A549 (cell line): Measurements from ENCODE around the gene ASPG. TPM values are rescaled to one million over a fixed set of nuclear protein-coding genes. Genes with fewer than 3 reads are reported as not detected.

Source experiments
- ATAC-seq, 2 experiments: fragments of 200-7000 bp in 1 of 2; fragments of >200 bp in 1 of 2; cut with Nextera tagmentation in 1 of 2; cut with Tn5 transposase in 1 of 2; 3 replicates each; pipeline versions ENCODE4 v1.8.0 to v1.9.1; 2018 to 2020; ENCODE audit warnings: mild to moderate bottlenecking in 1 of 2, moderate library complexity in 1 of 2
- CTCF ChIA-PET: fragments of 300-600 bp; sonication (Branson Sonifier 250); formaldehyde crosslinking; extraction: SDS; loops from one replicate; lab custom pipeline; 2021; ENCODE audit warnings: antibody characterized with exemption, inconsistent platforms; lab: Yijun Ruan, JAX
- POLR2A ChIA-PET: fragments of 350-600 bp; formaldehyde crosslinking; extraction: SDS; loops from one replicate; lab custom pipeline; 2021; ENCODE audit warnings: antibody characterized with exemption, inconsistent platforms; lab: Yijun Ruan, JAX
- DNase-seq, 2 experiments: peaks; one replicate each; pipeline versions ENCODE4 v3.0.0 to v3.0.0-alpha.2; 2011 to 2016; ENCODE audit warnings: low read depth in 1 of 2, low spot score in 1 of 2
- FAIRE-seq: peaks from 2 replicates; lab custom pipeline; 2011; peaks lifted over from hg19 to GRCh38; lab: Jason Lieb, UNC
- H3K27ac ChIP-seq, 2 experiments: fragments of >200 bp; sonication (Bioruptor Twin); formaldehyde crosslinking; 3 replicates each; pipeline ENCODE4 v1.5.1; 2016 to 2017
- H3K4me1 ChIP-seq: fragments of >200 bp; sonication (Bioruptor Twin); formaldehyde crosslinking; 3 replicates; pipeline ENCODE4 v1.6.1; 2016
- H3K4me2 ChIP-seq: fragments of >200 bp; sonication (Bioruptor Twin); formaldehyde crosslinking; 3 replicates; pipeline ENCODE4 v1.6.1; 2016
- H3K4me3 ChIP-seq: fragments of >200 bp; sonication (Bioruptor Twin); formaldehyde crosslinking; 3 replicates; pipeline ENCODE4 v1.5.1; 2016
- H3K9me3 ChIP-seq: fragments of >200 bp; sonication (Bioruptor Twin); formaldehyde crosslinking; 3 replicates; pipeline ENCODE4 v1.6.1; 2016
- ATOH8 ChIP-seq: fragments of 250-450 bp; sonication (Bioruptor Pico); IDR thresholded peaks from 2 replicates; pipeline ENCODE4 v1.5.0; 2020; ENCODE audit warnings: low read depth, mild to moderate bottlenecking, moderate library complexity
- BCL3 ChIP-seq: fragments of >200 bp; sonication (Bioruptor Twin); formaldehyde crosslinking; IDR thresholded peaks from 3 replicates; pipeline ENCODE4 v1.6.1; 2016
- ELK1 ChIP-seq: fragments of 150-350 bp; IDR thresholded peaks from 2 replicates; pipeline ENCODE4 v1.6.1; 2014; ENCODE audit warnings: low read depth, mild to moderate bottlenecking, low read length
- FOSB ChIP-seq: fragments of 250-450 bp; sonication (Bioruptor Pico); IDR thresholded peaks from 2 replicates; pipeline ENCODE4 v1.5.0; 2020; ENCODE audit warnings: mild to moderate bottlenecking, moderate library complexity
- FOXS1 ChIP-seq: fragments of 250-450 bp; sonication (Bioruptor Pico); IDR thresholded peaks from 2 replicates; pipeline ENCODE4 v1.5.0; 2020; ENCODE audit warnings: mild to moderate bottlenecking, moderate library complexity
- HMGXB4 ChIP-seq: fragments of 250-450 bp; sonication (Bioruptor Pico); IDR thresholded peaks from 2 replicates; pipeline ENCODE4 v1.5.0; 2021; ENCODE audit warnings: mild to moderate bottlenecking, moderate library complexity, borderline replicate concordance
- NPAS2 ChIP-seq: fragments of 250-450 bp; sonication (Bioruptor Pico); IDR thresholded peaks from 2 replicates; pipeline ENCODE4 v1.8.0; 2022; ENCODE audit warnings: mild to moderate bottlenecking, moderate library complexity, borderline replicate concordance
- RCOR1 ChIP-seq: fragments of 150-350 bp; IDR thresholded peaks from 2 replicates; pipeline ENCODE4 v1.6.1; 2014; ENCODE audit warnings: antibody characterized with exemption, low read length, low read depth
- SMC3 ChIP-seq: fragments of >200 bp; sonication (Bioruptor Twin); formaldehyde crosslinking; IDR thresholded peaks from 3 replicates; pipeline ENCODE4 v1.6.1; 2018; ENCODE audit warnings: inconsistent platforms
- ZNF302 ChIP-seq: fragments of 250-450 bp; sonication (Bioruptor Pico); IDR thresholded peaks from 2 replicates; pipeline ENCODE4 v1.9.0; 2021; ENCODE audit warnings: inconsistent platforms, mild to moderate bottlenecking, moderate library complexity
- WGBS: methylation state at CpG from one replicate; pipeline ENCODE4 v1.1.6; 2017; ENCODE audit errors: missing lambda C conversion rate; 5-methylcytosine and 5-hydroxymethylcytosine counted together
- polyA plus RNA-seq, 4 experiments: library from polyadenylated mRNA; depleted of rRNA in 3 of 4; stranded (reverse); fragments of >200 nt; fragmentation: RNase III in 1 of 4; extraction: RNeasy Plus Mini Kit Qiagen cat#74134 plus additional on column Dnase treatment in 1 of 4; gene quantifications; 2 replicates in 3 of 4; 3 replicates in 1 of 4; pipeline ENCODE4 v1.2.3, GENCODE V29; 2011 to 2017

Gene ASPG
- polyA plus RNA-seq, 2 of the 4 experiments (the other 2 are of a cell fraction): not detected

DNA sequence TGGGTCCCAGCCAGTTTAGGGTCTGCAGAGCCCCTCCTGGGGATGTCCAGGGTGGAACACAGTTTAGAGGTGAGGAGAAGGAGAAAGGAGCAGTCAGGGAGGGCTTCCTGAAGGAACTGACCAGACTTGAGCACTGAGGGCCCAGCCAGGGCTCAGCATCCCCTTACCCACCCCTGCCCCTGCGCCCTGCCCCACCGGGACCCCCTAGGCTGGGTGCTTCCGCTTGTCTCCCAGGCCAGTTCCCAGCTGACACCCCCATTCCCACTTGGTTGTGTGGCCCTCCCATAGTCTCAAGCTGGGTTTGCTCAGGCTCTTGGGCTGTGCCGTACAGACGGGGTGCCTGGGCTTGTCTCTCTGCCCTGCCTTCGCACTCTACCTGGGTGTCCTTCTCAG, 26.6 kb downstream of the ASPG start (continued):
- TF ChIP-seq FOXS1: no peak
- TF ChIP-seq HMGXB4 (CRISPR knock-in tag): no peak

- CTCF ChIA-PET: interaction anchor here (1.1 to 4.6 kb wide), 2 partner anchors 17 to 18 kb away, joined by 4 to 19 read pairs; no protein-coding TSS in a partner anchor
- Histone ChIP-seq H3K27ac (no peak overlapping the region), H3K9me3 (no peaks in the 10 kb centered on the region), H3K4me2 (no peak overlapping the region), H3K4me3 (no peak overlapping the region), H3K4me1 (peaks cover 5% of the 10 kb centered on the region; the same call in 2 of the 3 replicates)
- WGBS: 38% methylated on average over 12 of the region's 17 CpGs
- ATAC-seq (no peak), FAIRE-seq (no peak), DNase-seq (no peak)
- POLR2A ChIA-PET: no interaction called here
- TF ChIP-seq ELK1 (no peak), BCL3 (no peak)
Measured at GRCh38 chr14:104112609-104113571, 27.4 kb downstream of the ASPG start.

- H3K4me1 ChIP-seq: peaks cover 5% of the 10 kb centered on the region; the same call in 2 of the 3 replicates
- no peak for DNase-seq
- no peak for FAIRE-seq
- 42% methylated on average over 10 of the region's 23 CpGs for WGBS
- no peak overlapping the region for H3K4me2 ChIP-seq
- no peaks in the 10 kb centered on the region for H3K9me3 ChIP-seq
- CTCF ChIA-PET: interaction anchor here (0.9 to 4.6 kb wide), 4 partner anchors 19 to 526 kb away, joined by 6 to 19 read pairs (median 8); no protein-coding TSS in a partner anchor
- no peak for TF ChIP-seq SMC3
- TF ChIP-seq ZNF302 (CRISPR knock-in tag): no peak
- TF ChIP-seq, all 56 proteins: peak for 0
- ATAC-seq: no peak
- Histone ChIP-seq H3K4me3 (no peak overlapping the region), H3K27ac (no peak overlapping the region)
- POLR2A ChIA-PET: no interaction called here
Measured at GRCh38 chr14:104113631-104114420, 28.3 kb downstream of the ASPG start.

DNA sequence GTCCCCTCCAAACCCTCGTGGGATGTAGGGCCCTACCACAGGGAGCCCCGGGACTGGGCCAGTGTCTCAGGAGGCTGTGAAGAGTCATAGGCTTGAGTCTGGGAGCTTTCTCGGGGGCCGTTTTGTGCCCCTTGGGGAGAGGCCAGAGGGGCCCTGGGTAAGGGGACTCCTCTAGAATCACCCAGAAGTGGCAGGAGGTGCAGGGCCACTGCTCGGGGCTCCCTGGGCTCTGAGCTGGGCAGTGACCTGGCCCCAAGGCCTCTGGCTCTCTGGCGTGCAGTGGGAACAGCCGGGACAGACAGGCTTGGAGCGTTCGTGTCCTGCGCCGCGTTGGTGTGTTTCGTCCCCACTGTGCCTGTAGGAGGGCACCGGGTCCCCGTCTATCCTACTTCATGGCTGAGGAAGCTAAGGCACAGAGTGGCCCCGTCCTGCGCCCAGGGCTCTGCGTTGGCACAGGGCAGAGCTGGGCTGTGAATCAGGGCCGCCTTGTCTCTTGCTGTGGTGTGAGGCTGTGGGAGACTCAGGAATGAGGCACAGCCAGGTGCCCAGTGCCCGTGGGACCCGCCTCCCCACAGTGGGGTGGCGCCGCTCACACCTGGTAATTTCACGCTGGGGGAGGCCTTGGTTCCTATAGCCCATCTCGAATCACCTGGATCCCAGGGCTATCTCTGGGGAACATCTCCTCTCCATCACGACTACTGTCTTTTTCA, 29.1 kb downstream of the ASPG start:
- CTCF ChIA-PET: interaction anchor here (0.9 to 4.6 kb wide), 6 partner anchors 16 to 525 kb away, joined by 3 to 19 read pairs (median 6); no protein-coding TSS in a partner anchor
- no peak for TF ChIP-seq FOSB
- no peak for TF ChIP-seq RCOR1
- TF ChIP-seq ATOH8 (CRISPR knock-in tag): no peak
- TF ChIP-seq NPAS2 (CRISPR knock-in tag): no peak
- Histone ChIP-seq H3K4me2 (no peak overlapping the region), H3K4me3 (no peak overlapping the region), H3K27ac (no peak overlapping the region), H3K9me3 (no peaks in the 10 kb centered on the region), H3K4me1 (peaks cover 5% of the 10 kb centered on the region; the same call in 2 of the 3 replicates)
- ATAC-seq (peak in 1 of 2 experiments; percentile 20; a peak in 3 of 6 replicates), FAIRE-seq (no peak), DNase-seq (no peak)
- WGBS: 36% methylated on average over 10 of the region's 26 CpGs
- POLR2A ChIA-PET: no interaction called here
